ENCODE results near the gene AGPAT2.

- TF ChIP-seq CTCF (conservative IDR thresholded peaks at IDR 0.05 in 1 of 2, IDR thresholded peaks at IDR 0.05 in 1 of 2; ENCODE audit: low read depth in 1 of 2, low read length in 2 of 2) (no peak), EZH2 (IDR thresholded peaks at IDR 0.05; ENCODE audit: low read length, missing control alignments) (no peak)
These were observed 41.8 kb downstream of the AGPAT2 start for GRCh38 chr9:136645352-136645902.

Data from fibroblast of lung (primary cell).